Trophoblast cell (in vitro differentiated cells and primary cell): ENCODE results near the gene TAGLN2.

Experiments used
- DNase-seq, 2 donors: peaks; one replicate each; pipeline ENCODE4 v3.0.0-alpha.2; 2016
- H2AFZ ChIP-seq: 2 replicates; pipeline ENCODE4 v1.6.1; 2013; ENCODE audit warnings: low read length, moderate library complexity, mild to moderate bottlenecking; ENCODE audit not compliant: insufficient read depth, poor library complexity
- H2AK5ac ChIP-seq: 2 replicates; pipeline ENCODE4 v1.6.1; 2013; ENCODE audit warnings: mild to moderate bottlenecking, low read length
- H2BK120ac ChIP-seq: 2 replicates; pipeline ENCODE4 v1.6.1; 2013; ENCODE audit warnings: low read length, mild to moderate bottlenecking, moderate library complexity; ENCODE audit not compliant: insufficient read depth, poor library complexity
- H2BK12ac ChIP-seq: 2 replicates; pipeline ENCODE4 v1.6.1; 2013; ENCODE audit warnings: mild to moderate bottlenecking, low read length, moderate library complexity
- H2BK5ac ChIP-seq: 2 replicates; pipeline ENCODE4 v1.6.1; 2013; ENCODE audit warnings: low read length, low read depth, moderate library complexity, mild to moderate bottlenecking; ENCODE audit not compliant: poor library complexity
- H3K14ac ChIP-seq: 2 replicates; pipeline ENCODE4 v1.6.1; 2013; ENCODE audit warnings: mild to moderate bottlenecking, low read length
- H3K18ac ChIP-seq: 2 replicates; pipeline ENCODE4 v1.6.1; 2013; ENCODE audit warnings: mild to moderate bottlenecking, low read length
- H3K23ac ChIP-seq: 2 replicates; pipeline ENCODE4 v1.6.1; 2013; ENCODE audit warnings: low read length
- H3K27ac ChIP-seq: 2 replicates; pipeline ENCODE4 v1.5.1; 2013; ENCODE audit warnings: low read depth, mild to moderate bottlenecking, inconsistent platforms, low read length, moderate library complexity
- H3K27me3 ChIP-seq: 2 replicates; pipeline ENCODE4 v1.6.1; 2013; ENCODE audit warnings: inconsistent platforms, mild to moderate bottlenecking, low read length, moderate library complexity; ENCODE audit not compliant: insufficient read depth
- H3K36me3 ChIP-seq, 2 experiments: 1 replicate in 1 of 2; 2 replicates in 1 of 2; pipeline ENCODE4 v1.6.1; 2013; ENCODE audit warnings: low read length in 2 of 2, mild to moderate bottlenecking in 2 of 2, moderate library complexity in 1 of 2; ENCODE audit not compliant: insufficient read depth in 2 of 2, control insufficient read depth in 1 of 2
- H3K4ac ChIP-seq: 2 replicates; pipeline ENCODE4 v1.6.1; 2013; ENCODE audit warnings: low read depth, mild to moderate bottlenecking, low read length, moderate library complexity
- H3K4me1 ChIP-seq, 2 experiments: 1 replicate in 1 of 2; 2 replicates in 1 of 2; pipeline ENCODE4 v1.6.1; 2013; ENCODE audit warnings: low read length in 2 of 2, mild to moderate bottlenecking in 2 of 2, moderate library complexity in 1 of 2; ENCODE audit not compliant: insufficient read depth in 2 of 2, control insufficient read depth in 1 of 2
- H3K4me2 ChIP-seq: 2 replicates; pipeline ENCODE4 v1.6.1; 2013; ENCODE audit warnings: inconsistent platforms, mild to moderate bottlenecking, low read length, moderate library complexity
- H3K4me3 ChIP-seq: 2 replicates; pipeline ENCODE4 v1.5.1; 2013; ENCODE audit warnings: mild to moderate bottlenecking, low read depth, low read length, inconsistent platforms
- H3K79me1 ChIP-seq: one replicate; pipeline ENCODE4 v1.6.1; 2013; ENCODE audit warnings: low read length
- H3K79me2 ChIP-seq: 2 replicates; pipeline ENCODE4 v1.6.1; 2013; ENCODE audit warnings: low read length, mild to moderate bottlenecking; ENCODE audit not compliant: control insufficient read depth, insufficient read depth, poor library complexity
- H3K9ac ChIP-seq: 2 replicates; pipeline ENCODE4 v1.6.1; 2013; ENCODE audit warnings: mild to moderate bottlenecking, low read length
- H3K9me3 ChIP-seq: 2 replicates; pipeline ENCODE4 v1.6.1; 2013; ENCODE audit warnings: low read depth, mild to moderate bottlenecking, control low read depth, inconsistent platforms, low read length; ENCODE audit not compliant: insufficient read depth
- H4K12ac ChIP-seq: 2 replicates; pipeline ENCODE4 v1.6.1; 2013; ENCODE audit warnings: low read depth, mild to moderate bottlenecking, low read length, moderate library complexity
- H4K8ac ChIP-seq: 2 replicates; pipeline ENCODE4 v1.6.1; 2013; ENCODE audit warnings: low read depth, mild to moderate bottlenecking, low read length, moderate library complexity
- H4K91ac ChIP-seq: one replicate; pipeline ENCODE4 v1.6.1; 2013; ENCODE audit warnings: low read depth, mild to moderate bottlenecking, low read length, moderate library complexity
- WGBS: extraction: QIAGEN DNeasy Blood & Tissue Kit; methylation state at CpG from one replicate; pipeline ENCODE4 v1.1.7; 2013; ENCODE audit warnings: missing lambda C conversion rate; ENCODE audit not compliant: insufficient read length, insufficient coverage; ENCODE audit errors: extremely low coverage; 5-methylcytosine and 5-hydroxymethylcytosine counted together

TAGLN2 gene

DNA sequence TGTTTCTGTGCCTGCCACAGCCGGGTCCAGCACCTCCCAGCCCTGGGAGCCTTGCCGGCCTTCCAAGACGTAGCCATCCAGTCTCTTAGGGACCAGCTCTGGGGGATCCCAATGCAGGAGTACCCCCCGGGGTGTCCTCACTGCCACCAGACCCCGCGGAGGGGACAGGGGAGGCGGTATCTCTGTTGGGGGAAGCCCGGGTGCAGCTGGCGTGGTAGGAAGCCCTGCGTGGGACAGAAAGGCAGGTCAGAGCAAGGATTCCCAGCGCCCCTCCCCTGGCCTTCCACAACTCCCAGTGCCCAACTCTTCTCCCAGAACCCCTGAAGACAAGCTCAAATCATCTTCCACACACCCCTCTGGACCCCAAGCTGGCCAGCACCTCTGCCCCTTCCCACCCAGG is 4.9 kb upstream of the TAGLN2 start:
- H4K12ac ChIP-seq: no peak overlapping the region
- H2BK12ac ChIP-seq: no peak overlapping the region
- no peak overlapping the region for H3K14ac ChIP-seq
- peaks cover 12 to 14% of the 10 kb centered on the region in 2 experiments for H3K36me3 ChIP-seq
- no peak overlapping the region for H2AK5ac ChIP-seq
- no peak overlapping the region for H2BK5ac ChIP-seq
- no peak overlapping the region for H3K23ac ChIP-seq
- H3K18ac ChIP-seq: no peak overlapping the region
- no peak overlapping the region for H2BK120ac ChIP-seq
- H3K27ac ChIP-seq: no peak overlapping the region
- no peak overlapping the region for H3K9ac ChIP-seq
- no peak overlapping the region for H4K91ac ChIP-seq
- H3K4me1 ChIP-seq: peaks cover 5 to 12% of the 10 kb centered on the region in 2 experiments
- H3K79me2 ChIP-seq: peaks cover under 1% of the 10 kb centered on the region
- DNase-seq: no peak
- no peaks in the 10 kb centered on the region for H3K27me3 ChIP-seq
- H3K79me1 ChIP-seq: peaks cover 5% of the 10 kb centered on the region
- no peak overlapping the region for H3K4me2 ChIP-seq
- no peak overlapping the region for H4K8ac ChIP-seq
- H3K9me3 ChIP-seq: peaks cover 2% of the 10 kb centered on the region
- H3K4ac ChIP-seq: no peak overlapping the region
- no peak overlapping the region for H3K4me3 ChIP-seq
- no CpG with 5 or more reads among the region's 11 CpGs for WGBS
- no peak overlapping the region for H2AFZ ChIP-seq

DNA sequence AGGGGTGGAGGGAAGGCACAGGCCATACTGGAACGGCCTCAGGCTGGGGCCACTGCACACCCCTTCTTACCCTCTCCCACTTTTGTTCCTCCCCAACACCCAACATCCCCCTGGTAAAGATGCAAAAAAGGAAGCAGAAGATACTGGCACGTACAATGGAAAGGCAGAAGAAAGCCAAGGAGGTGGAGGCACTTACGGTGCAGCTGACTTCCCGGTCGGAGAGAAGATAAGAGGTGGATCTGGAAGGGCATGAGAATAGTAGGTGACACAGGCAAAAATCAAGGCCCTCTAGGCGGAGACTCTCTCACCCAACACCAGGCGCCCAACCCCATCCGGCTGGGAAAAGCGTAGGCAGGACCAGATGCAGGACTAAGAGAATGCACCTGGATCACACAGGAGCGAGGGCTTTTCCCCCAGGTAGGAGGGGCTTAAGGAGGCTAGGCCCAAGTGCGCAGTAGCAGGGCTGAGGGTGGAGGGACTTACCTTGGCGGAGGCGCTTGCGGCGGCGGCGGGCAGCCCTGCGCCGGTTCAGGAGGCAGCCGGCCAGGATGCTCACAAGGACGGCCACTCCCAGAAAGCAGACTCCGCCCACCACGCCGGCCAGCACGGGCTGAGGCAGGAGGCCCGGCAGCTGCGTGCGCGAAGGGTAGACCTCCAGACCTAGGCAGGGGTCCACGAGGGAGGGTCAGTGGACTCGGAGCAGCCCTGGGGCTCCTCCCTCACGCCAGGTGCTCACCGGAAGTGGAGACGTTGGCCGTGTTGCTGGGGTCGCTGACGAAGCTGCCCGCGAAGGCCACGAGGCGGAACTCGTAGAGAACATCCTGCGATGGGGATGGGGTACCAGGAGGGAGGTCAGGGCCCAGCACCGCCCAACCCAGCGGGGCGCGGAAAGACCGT is 4.1 kb upstream of the TAGLN2 start:
- Histone ChIP-seq H4K8ac (no peak overlapping the region), H3K9ac (no peak overlapping the region), H3K4me3 (no peak overlapping the region), H3K9me3 (peaks cover 2% of the 10 kb centered on the region), H3K4me1 (peaks cover 5 to 12% of the 10 kb centered on the region in 2 experiments), H3K27ac (no peak overlapping the region), H3K36me3 (peaks cover 12 to 14% of the 10 kb centered on the region in 2 experiments), H4K12ac (no peak overlapping the region), H3K79me1 (peaks cover 13% of the 10 kb centered on the region), H3K4ac (no peak overlapping the region), H2BK12ac (no peak overlapping the region), H3K79me2 (peaks cover 7% of the 10 kb centered on the region), H2BK120ac (no peak overlapping the region), H2AK5ac (no peak overlapping the region), H3K23ac (no peak overlapping the region), H3K14ac (no peak overlapping the region), H4K91ac (no peak overlapping the region), H2BK5ac (no peak overlapping the region), H3K27me3 (no peaks in the 10 kb centered on the region), H2AFZ (no peak overlapping the region), H3K18ac (no peak overlapping the region), H3K4me2 (no peak overlapping the region)
- no CpG with 5 or more reads among the region's 48 CpGs for WGBS
- peak; percentile 92 for DNase-seq

- no peak overlapping the region for H3K9ac ChIP-seq
- no peak overlapping the region for H2BK12ac ChIP-seq
- H3K4me1 ChIP-seq: peaks cover 6 to 14% of the 10 kb centered on the region in 2 experiments
- WGBS: no CpG with 5 or more reads among the region's 18 CpGs
- H3K14ac ChIP-seq: no peak overlapping the region
- peaks cover 13% of the 10 kb centered on the region for H3K79me2 ChIP-seq
- H3K36me3 ChIP-seq: peaks cover 10 to 12% of the 10 kb centered on the region in 2 experiments
- no peak overlapping the region for H3K4me3 ChIP-seq
- H3K9me3 ChIP-seq: peaks cover 2% of the 10 kb centered on the region
- H4K8ac ChIP-seq: no peak overlapping the region
- H2BK5ac ChIP-seq: no peak overlapping the region
- H3K27ac ChIP-seq: no peak overlapping the region
- H2AFZ ChIP-seq: no peak overlapping the region
- H3K18ac ChIP-seq: no peak overlapping the region
- no peak overlapping the region for H3K4me2 ChIP-seq
- H4K91ac ChIP-seq: no peak overlapping the region
- no peak overlapping the region for H2BK120ac ChIP-seq
- no peak overlapping the region for H4K12ac ChIP-seq
- peaks cover 19% of the 10 kb centered on the region for H3K79me1 ChIP-seq
- H2AK5ac ChIP-seq: no peak overlapping the region
- no peaks in the 10 kb centered on the region for H3K27me3 ChIP-seq
- DNase-seq: no peak
- no peak overlapping the region for H3K23ac ChIP-seq
- H3K4ac ChIP-seq: no peak overlapping the region
Observed at GRCh38 chr1:159928491-159929050, 3.3 kb upstream of the TAGLN2 start.

GRCh38 chr1:159927849-159928431 is 2.6 kb upstream of the TAGLN2 start:
- no peak overlapping the region for H4K8ac ChIP-seq
- peaks cover 10 to 12% of the 10 kb centered on the region in 2 experiments for H3K36me3 ChIP-seq
- DNase-seq: no peak
- H2AK5ac ChIP-seq: no peak overlapping the region
- no peak overlapping the region for H3K4me3 ChIP-seq
- H3K79me2 ChIP-seq: peaks cover 20% of the 10 kb centered on the region
- H3K23ac ChIP-seq: no peak overlapping the region
- H4K12ac ChIP-seq: no peak overlapping the region
- no peak overlapping the region for H3K4me2 ChIP-seq
- no peak overlapping the region for H3K4ac ChIP-seq
- WGBS: no CpG with 5 or more reads among the region's 13 CpGs
- no peak overlapping the region for H3K9ac ChIP-seq
- H2BK120ac ChIP-seq: no peak overlapping the region
- H4K91ac ChIP-seq: no peak overlapping the region
- no peaks in the 10 kb centered on the region for H3K27me3 ChIP-seq
- H3K79me1 ChIP-seq: peaks cover 26% of the 10 kb centered on the region
- peak overlapping the region; percentile 7 for H3K14ac ChIP-seq
- peaks cover 2% of the 10 kb centered on the region for H3K9me3 ChIP-seq
- H3K4me1 ChIP-seq: peaks cover 11 to 16% of the 10 kb centered on the region in 2 experiments
- H2AFZ ChIP-seq: no peak overlapping the region
- H3K27ac ChIP-seq: no peak overlapping the region
- H3K18ac ChIP-seq: no peak overlapping the region
- no peak overlapping the region for H2BK5ac ChIP-seq
- no peak overlapping the region for H2BK12ac ChIP-seq
